K562 (cell line): ENCODE results near the gene SFTPB. TPM values are rescaled to one million over a fixed set of nuclear protein-coding genes. Genes with fewer than 3 reads are reported as not detected.

Experiments
- AFF1 ChIP-seq, 2 experiments: fragments of 450-650 bp; IDR thresholded peaks; 2 replicates each; pipeline ENCODE4 v1.6.1; 2018; ENCODE audit warnings: mild to moderate bottlenecking in 2 of 2, low read depth in 1 of 2; ENCODE audit not compliant: partially characterized antibody in 2 of 2
- CEBPB ChIP-seq: fragments of 450-650 bp; IDR thresholded peaks from 2 replicates; pipeline ENCODE4 v1.6.1; 2016; ENCODE audit warnings: missing genetic modification characterization, missing compliant biosample characterization
- CXXC5 ChIP-seq: fragments of 250-450 bp; sonication (Bioruptor Pico); IDR thresholded peaks from 2 replicates; pipeline ENCODE4 v1.8.0; 2022; ENCODE audit warnings: inconsistent platforms, mild to moderate bottlenecking, moderate library complexity
- ESRRB ChIP-seq: fragments of 250-450 bp; sonication (Bioruptor Pico); IDR thresholded peaks from 2 replicates; pipeline ENCODE4 v1.5.0; 2020; ENCODE audit warnings: mild to moderate bottlenecking, moderate library complexity, borderline replicate concordance
- MTA2 ChIP-seq: fragments of 450-650 bp; IDR thresholded peaks from 2 replicates; pipeline ENCODE4 v1.6.1; 2016; ENCODE audit warnings: low read depth
- SIRT6 ChIP-seq: IDR thresholded peaks from one replicate; pipeline ENCODE4 v1.6.1; 2012; ENCODE audit warnings: low read depth, mild to moderate bottlenecking, control low read depth, inconsistent platforms, low read length, moderate library complexity
- ZBTB49 ChIP-seq: sonication (generic); formaldehyde crosslinking; IDR thresholded peaks from 2 replicates; pipeline ENCODE4 v1.8.0; 2022; ENCODE audit warnings: missing genetic modification reagents, mild to moderate bottlenecking, borderline replicate concordance
- ZC3H8 ChIP-seq: fragments of 450-650 bp; IDR thresholded peaks from 2 replicates; pipeline ENCODE4 v1.6.1; 2017
- ZNF212 ChIP-seq: fragments of 450-650 bp; formaldehyde crosslinking; IDR thresholded peaks from 2 replicates; pipeline ENCODE4 v1.4.0; 2020; ENCODE audit warnings: mild to moderate bottlenecking
- polyA plus RNA-seq, 8 experiments: library from polyadenylated mRNA; depleted of rRNA in 4 of 8; stranded (reverse) in 5 of 8; unstranded in 3 of 8; fragments of >200 nt; fragmentation: Nextera tagmentation in 2 of 8; fragmentation: Illumina TruSeq in 1 of 8; extraction: Ambion mirVana in 2 of 8; extraction: Trizol in 1 of 8; gene quantifications; 2 replicates each; pipeline versions ENCODE4 v1.2.1 to v1.2.3, GENCODE V29; 2011 to 2014; ENCODE audit warnings: inconsistent platforms in 1 of 8, missing spikeins in 1 of 8
- total RNA-seq, 7 experiments: library from RNA; depleted of rRNA in 6 of 7; stranded (reverse); fragments of >200 nt in 6 of 7; fragmentation: Illumina TruSeq in 2 of 7; extraction: Trizol in 2 of 7; gene quantifications; 2 replicates each; pipeline versions ENCODE4 v1.2.1 to v1.2.3, GENCODE V29; 2011 to 2021; ENCODE audit warnings: low replicate concordance in 1 of 7
- TF ChIP-seq, protein P1 (sequence below): fragments of 450-650 bp; conservative IDR thresholded peaks from 2 replicates; pipeline ENCODE4 v1.6.1; 2016; ENCODE audit warnings: missing genetic modification characterization, low read depth, mild to moderate bottlenecking, control low read depth, missing compliant biosample characterization
- TF ChIP-seq, protein P2 (sequence below): sonication (generic); formaldehyde crosslinking; IDR thresholded peaks from 2 replicates; pipeline ENCODE4 v1.8.1; 2023; ENCODE audit warnings: missing genetic modification reagents, mild to moderate bottlenecking, borderline replicate concordance

SFTPB gene
- total and polyA plus RNA-seq, 9 of the 15 experiments (the other 6 are each of a cell fraction or from before 2014, with no cell fraction given), result 0.03 to 7.0 TPM; not detected in 7

- TF ChIP-seq, protein P1, sequence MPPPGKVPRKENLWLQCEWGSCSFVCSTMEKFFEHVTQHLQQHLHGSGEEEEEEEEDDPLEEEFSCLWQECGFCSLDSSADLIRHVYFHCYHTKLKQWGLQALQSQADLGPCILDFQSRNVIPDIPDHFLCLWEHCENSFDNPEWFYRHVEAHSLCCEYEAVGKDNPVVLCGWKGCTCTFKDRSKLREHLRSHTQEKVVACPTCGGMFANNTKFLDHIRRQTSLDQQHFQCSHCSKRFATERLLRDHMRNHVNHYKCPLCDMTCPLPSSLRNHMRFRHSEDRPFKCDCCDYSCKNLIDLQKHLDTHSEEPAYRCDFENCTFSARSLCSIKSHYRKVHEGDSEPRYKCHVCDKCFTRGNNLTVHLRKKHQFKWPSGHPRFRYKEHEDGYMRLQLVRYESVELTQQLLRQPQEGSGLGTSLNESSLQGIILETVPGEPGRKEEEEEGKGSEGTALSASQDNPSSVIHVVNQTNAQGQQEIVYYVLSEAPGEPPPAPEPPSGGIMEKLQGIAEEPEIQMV (tag), result no peak
- no peak for TF ChIP-seq ZBTB49 (CRISPR knock-in tag)
- no peak for TF ChIP-seq AFF1 (IDR thresholded peaks at IDR 0.05; ENCODE audit: low read depth in 1 of 2, partially characterized antibody in 2 of 2)
- no peak for TF ChIP-seq CEBPB (tag)
- TF ChIP-seq CXXC5 (CRISPR knock-in tag), result no peak
- no peak for TF ChIP-seq ZNF212 (CRISPR knock-in tag)
- no peak for TF ChIP-seq ZC3H8
- TF ChIP-seq ESRRB, result no peak
- TF ChIP-seq SIRT6, result no peak
- TF ChIP-seq, protein P2, sequence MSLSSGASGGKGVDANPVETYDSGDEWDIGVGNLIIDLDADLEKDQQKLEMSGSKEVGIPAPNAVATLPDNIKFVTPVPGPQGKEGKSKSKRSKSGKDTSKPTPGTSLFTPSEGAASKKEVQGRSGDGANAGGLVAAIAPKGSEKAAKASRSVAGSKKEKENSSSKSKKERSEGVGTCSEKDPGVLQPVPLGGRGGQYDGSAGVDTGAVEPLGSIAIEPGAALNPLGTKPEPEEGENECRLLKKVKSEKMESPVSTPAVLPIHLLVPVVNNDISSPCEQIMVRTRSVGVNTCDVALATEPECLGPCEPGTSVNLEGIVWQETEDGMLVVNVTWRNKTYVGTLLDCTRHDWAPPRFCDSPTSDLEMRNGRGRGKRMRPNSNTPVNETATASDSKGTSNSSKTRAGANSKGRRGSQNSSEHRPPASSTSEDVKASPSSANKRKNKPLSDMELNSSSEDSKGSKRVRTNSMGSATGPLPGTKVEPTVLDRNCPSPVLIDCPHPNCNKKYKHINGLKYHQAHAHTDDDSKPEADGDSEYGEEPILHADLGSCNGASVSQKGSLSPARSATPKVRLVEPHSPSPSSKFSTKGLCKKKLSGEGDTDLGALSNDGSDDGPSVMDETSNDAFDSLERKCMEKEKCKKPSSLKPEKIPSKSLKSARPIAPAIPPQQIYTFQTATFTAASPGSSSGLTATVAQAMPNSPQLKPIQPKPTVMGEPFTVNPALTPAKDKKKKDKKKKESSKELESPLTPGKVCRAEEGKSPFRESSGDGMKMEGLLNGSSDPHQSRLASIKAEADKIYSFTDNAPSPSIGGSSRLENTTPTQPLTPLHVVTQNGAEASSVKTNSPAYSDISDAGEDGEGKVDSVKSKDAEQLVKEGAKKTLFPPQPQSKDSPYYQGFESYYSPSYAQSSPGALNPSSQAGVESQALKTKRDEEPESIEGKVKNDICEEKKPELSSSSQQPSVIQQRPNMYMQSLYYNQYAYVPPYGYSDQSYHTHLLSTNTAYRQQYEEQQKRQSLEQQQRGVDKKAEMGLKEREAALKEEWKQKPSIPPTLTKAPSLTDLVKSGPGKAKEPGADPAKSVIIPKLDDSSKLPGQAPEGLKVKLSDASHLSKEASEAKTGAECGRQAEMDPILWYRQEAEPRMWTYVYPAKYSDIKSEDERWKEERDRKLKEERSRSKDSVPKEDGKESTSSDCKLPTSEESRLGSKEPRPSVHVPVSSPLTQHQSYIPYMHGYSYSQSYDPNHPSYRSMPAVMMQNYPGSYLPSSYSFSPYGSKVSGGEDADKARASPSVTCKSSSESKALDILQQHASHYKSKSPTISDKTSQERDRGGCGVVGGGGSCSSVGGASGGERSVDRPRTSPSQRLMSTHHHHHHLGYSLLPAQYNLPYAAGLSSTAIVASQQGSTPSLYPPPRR (CRISPR knock-in tag), result no peak
- no peak for TF ChIP-seq MTA2
Observed at GRCh38 chr2:85673716-85674375, 5.8 kb upstream of the SFTPB start (continued).
